Posterior cingulate gyrus (tissue), 11 donors: ENCODE data around the gene PDIA2.
A peak's percentile ranks its signal among the peaks of the same experiment; 100 is the strongest.

Source experiments
- DNase-seq, 10 donors: peaks; one replicate each; pipeline versions ENCODE4 v3.0.0 to v3.0.0-alpha.2; 2020 to 2021; ENCODE audit warnings: mixed read lengths in 3 of 10
- intact Hi-C: fragments of 100-400 bp; cut with DNase I; formaldehyde crosslinking; loops from one replicate; pipeline ENCODE4 v1.15.1; 2023

Gene PDIA2

GRCh38 chr16:276426-277077 lies 6.4 kb upstream of the PDIA2 start:
- peak in 2 of 10 donors; percentile 66 to 80 for DNase-seq

GRCh38 chr16:278863-279366 lies 4.0 kb upstream of the PDIA2 start:
- DNase-seq = no peak
- intact Hi-C loops = no loop called here

More at GRCh38 chr16:276426-277077, 6.4 kb upstream of the PDIA2 start:
- intact Hi-C loops = no loop called here

GRCh38 chr16:279531-279930 lies 3.4 kb upstream of the PDIA2 start:
- DNase-seq = no peak
- intact Hi-C loops = no loop called here

GRCh38 chr16:280005-280460 lies 2.9 kb upstream of the PDIA2 start:
- intact Hi-C loops = no loop called here
- DNase-seq = no peak

- intact Hi-C loops = no loop called here
- DNase-seq = no peak
These were observed 2.4 kb upstream of the PDIA2 start, which contains the start of gene ARHGDIG for GRCh38 chr16:280552-280951. Gene ARHGDIG (plus strand): TSS chr16:280591. CDS start chr16:280681, 90 bp downstream.

- DNase-seq = peak in 1 of 10 donors; percentile 85
- intact Hi-C loops = no loop called here
These were observed 1.8 kb upstream of the PDIA2 start for GRCh38 chr16:280991-281659.

GRCh38 chr16:281660-282255 lies 1.2 kb upstream of the PDIA2 start:
- DNase-seq = no peak
- intact Hi-C loops = no loop called here

GRCh38 chr16:282491-282890 lies 473 bp upstream of the PDIA2 start:
- intact Hi-C loops = no loop called here
- no peak for DNase-seq

GRCh38 chr16:284204-285120 lies 1.5 kb downstream of the PDIA2 start:
- DNase-seq = peak in 1 of 10 donors; percentile 84
- intact Hi-C loops = no loop called here

GRCh38 chr16:285146-286055 lies 2.4 kb downstream of the PDIA2 start:
- intact Hi-C loops = no loop called here
- peak in 1 of 10 donors; percentile 84 for DNase-seq

- intact Hi-C loops = no loop called here
- no peak for DNase-seq
These were observed 3.7 kb downstream of the PDIA2 start for GRCh38 chr16:286491-287297.

- DNase-seq = peak in 2 of 10 donors; percentile 32 to 33
- intact Hi-C loops = no loop called here
These were observed 4.4 kb downstream of the PDIA2 start for GRCh38 chr16:287298-287811.

- DNase-seq = no peak
- intact Hi-C loops = no loop called here
These were observed 5.3 kb downstream of the PDIA2 start for GRCh38 chr16:287981-288920.

GRCh38 chr16:289395-289997 lies 6.5 kb downstream of the PDIA2 start:
- intact Hi-C loops = no loop called here
- no peak for DNase-seq

- no peak for DNase-seq
- intact Hi-C loops = no loop called here
These were observed 7.2 kb downstream of the PDIA2 start for GRCh38 chr16:290015-290680.

GRCh38 chr16:290681-291405 lies 7.9 kb downstream of the PDIA2 start:
- no peak for DNase-seq
- intact Hi-C loops = no loop called here
